HG03175 (cell line): ENCODE data around the gene CCK.

Source experiments
- ATAC-seq: cut with Tn5 transposase; IDR thresholded peaks from one replicate; pipeline ENCODE4 v1.9.1; 2021; ENCODE audit warnings: mild to moderate bottlenecking, moderate library complexity; ENCODE audit not compliant: unreplicated experiment

The CCK gene

GRCh38 chr3:42269647-42270046 lies 3.7 kb upstream of the CCK start:
- no peak for ATAC-seq

- no peak for ATAC-seq
Observed at GRCh38 chr3:42267878-42268277, 1.9 kb upstream of the CCK start.

- no peak for ATAC-seq
Observed at GRCh38 chr3:42265059-42265991, 660 bp downstream of the CCK start.

GRCh38 chr3:42264399-42265058 lies 1.5 kb downstream of the CCK start:
- no peak for ATAC-seq

GRCh38 chr3:42263354-42264346 lies 2.3 kb downstream of the CCK start:
- no peak for ATAC-seq

DNA sequence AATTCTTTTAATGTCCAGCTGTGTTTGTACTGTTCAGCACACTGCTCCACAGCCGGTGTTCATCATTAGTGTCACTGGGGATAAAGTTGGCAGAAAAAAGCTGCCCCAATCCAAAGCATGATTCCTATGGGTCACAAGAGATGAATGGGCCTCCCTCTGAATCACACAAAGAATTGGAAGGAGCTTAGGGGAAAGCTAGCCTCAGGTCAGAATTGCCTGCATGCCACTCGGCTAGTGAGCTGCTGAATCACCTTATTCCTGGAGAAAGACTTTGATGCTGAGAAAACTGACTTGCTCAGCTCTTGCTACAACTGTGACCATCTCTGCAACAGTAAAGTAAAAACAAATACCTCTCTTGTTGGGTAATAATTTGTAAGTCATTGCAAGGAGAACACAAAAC lies 3.5 kb downstream of the CCK start:
- ATAC-seq = no peak

DNA sequence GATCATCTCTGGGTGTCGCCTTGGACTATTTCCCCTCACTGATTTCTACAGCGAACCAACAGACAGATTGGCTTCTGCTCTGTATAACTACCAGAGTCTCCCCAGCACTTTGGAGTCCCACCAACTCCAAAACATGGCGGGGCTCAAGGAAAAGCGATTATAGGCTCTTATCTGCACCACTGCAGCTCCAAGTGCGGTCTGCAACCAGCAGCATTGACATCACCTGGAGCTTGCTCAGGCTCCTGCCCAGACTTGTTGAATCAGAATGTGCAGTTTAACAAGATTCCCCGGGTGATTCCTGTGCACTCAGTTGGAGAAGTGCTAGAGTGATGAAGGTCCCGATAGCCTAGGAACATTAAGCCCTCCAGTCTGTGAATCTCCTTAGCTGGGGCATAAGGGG lies 9.0 kb downstream of the CCK start:
- ATAC-seq = no peak

- ATAC-seq = no peak
Observed at GRCh38 chr3:42256135-42256819, 9.7 kb downstream of the CCK start.

GRCh38 chr3:42254566-42254965 lies 11.4 kb downstream of the CCK start:
- no peak for ATAC-seq

GRCh38 chr3:42250761-42251160 lies 15.2 kb downstream of the CCK start:
- ATAC-seq = no peak

- ATAC-seq = peak; percentile 58
Observed at GRCh38 chr3:42247576-42248027, 18.4 kb downstream of the CCK start.

DNA sequence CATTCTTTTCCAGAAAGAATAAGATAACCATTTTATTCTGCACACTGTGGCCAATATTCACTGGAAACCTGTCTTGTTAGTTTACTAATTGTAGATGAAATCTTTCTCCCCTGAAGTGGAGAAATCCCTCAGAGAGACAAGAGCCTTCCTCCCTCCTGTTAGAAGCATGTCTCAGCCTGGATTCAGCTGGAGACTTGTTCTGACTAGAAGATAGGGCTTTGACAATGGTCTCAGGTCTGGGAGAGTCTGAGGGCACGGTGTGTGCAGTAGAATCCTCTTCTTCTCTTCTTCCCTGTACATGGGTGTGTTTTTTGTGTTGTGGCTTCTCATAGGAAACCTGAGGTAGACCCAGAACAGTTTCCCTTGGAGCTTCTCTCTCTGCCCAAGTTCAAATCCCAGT lies 19.9 kb downstream of the CCK start:
- ATAC-seq = no peak

- ATAC-seq = no peak
Observed at GRCh38 chr3:42236611-42237010, 29.4 kb downstream of the CCK start.

- ATAC-seq = no peak
Observed at GRCh38 chr3:42235532-42235931, 30.5 kb downstream of the CCK start.

- no peak for ATAC-seq
Observed at GRCh38 chr3:42230860-42231259, 35.1 kb downstream of the CCK start.

DNA sequence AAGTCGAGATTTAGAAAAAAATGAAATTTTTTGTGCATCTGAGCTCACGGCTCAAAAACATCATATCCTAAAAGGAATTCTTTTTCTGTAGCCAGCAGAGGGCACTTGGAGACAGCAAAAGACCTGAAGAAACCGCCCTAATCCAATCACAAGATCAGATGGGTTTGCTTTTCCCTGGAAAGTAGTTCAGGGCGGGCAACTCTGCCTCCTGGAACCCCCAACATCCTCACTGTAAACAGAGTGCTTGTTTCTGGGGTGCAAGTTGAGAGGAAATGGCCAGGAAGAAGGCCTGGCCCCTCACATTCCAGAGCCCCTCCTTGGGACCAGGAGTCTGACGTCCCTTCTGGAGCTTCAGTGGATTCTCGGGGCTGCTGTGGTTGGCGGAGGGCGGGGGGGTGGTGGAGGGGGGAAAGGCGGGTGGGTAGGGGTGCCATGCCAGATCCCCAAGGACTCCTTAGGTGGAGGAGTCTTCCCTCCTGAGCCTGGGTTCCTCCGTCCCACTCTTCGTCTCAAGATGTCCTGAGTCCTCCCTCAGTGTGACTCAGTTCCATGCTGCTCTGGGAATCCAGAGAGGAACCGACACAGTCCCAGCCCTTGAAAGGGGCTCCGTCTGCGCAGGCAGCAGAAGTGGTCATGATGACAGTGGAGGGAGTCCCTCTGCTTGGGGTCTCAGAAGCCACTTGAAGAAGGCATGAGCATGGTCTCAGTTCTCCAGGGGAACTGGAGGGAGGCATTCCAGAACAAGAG lies 35.9 kb downstream of the CCK start:
- ATAC-seq = no peak

DNA sequence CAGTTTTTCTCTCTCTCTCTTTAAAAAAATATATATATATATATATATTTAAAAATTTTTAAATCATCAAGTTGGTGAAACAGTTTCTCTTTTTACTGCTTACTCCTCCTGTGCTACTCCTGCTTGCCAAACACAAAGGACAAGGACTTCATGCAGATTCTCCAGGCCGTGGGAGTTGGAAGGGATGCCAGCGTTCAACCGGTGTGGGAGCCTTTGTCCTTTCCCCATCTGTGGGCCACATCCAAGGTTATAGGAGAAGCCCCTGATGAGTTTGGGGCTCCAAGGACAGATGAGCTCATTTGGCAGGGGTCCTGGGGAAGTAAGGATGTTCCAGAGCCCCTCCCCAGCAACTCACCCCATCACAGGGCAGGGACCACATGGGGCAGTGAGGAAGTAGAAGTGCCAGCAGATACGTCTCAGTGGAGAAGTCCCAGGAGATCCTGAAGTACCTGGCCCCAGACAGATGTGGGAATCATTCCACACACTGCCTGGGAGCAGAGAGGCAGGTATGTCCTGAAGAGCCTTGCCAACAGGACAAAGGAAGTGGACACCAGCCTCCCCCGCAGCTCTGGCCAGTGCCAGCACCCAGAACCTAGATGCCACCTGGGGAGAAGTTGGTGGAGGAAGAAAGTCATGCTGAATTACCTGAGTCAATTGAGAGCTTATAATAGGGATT lies 36.6 kb downstream of the CCK start:
- ATAC-seq = no peak

DNA sequence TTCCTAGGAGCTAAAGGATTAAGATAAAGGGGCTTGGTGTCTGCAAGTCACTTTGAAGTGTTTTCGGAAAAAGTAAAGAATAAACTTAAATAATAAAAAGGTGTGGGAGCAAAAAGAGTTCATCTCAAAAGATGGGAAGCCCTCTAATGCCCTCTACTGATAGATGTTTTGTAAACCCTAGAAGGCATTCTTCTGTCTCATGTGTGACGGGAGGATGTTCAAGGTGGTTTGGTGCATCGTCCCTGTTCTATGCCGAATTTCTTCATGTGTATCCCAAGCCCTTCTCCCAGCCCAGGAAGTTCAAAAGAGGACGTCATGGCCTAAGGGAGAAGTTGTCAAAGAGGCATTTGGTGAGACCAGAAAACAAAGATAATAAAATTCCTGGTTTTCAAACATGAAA lies 37.2 kb downstream of the CCK start:
- no peak for ATAC-seq
